Keratinocyte (primary cell): ENCODE measurements around the gene GFI1B. TPM values are rescaled to one million over a fixed set of nuclear protein-coding genes. Genes with fewer than 3 reads are reported as not detected.

Experiments
- DNase-seq: peaks from one replicate; pipeline ENCODE4 v3.0.0-alpha.2; 2011; ENCODE audit warnings: low read depth, missing footprints, low spot score
- FAIRE-seq: peaks from 2 replicates; lab custom pipeline; 2011; peaks lifted over from hg19 to GRCh38; lab: Jason Lieb, UNC
- H2AFZ ChIP-seq: 2 replicates; pipeline ENCODE4 v1.6.0; 2012; ENCODE audit warnings: low read length, control low read depth, inconsistent platforms; ENCODE audit not compliant: control insufficient read depth
- H3K27ac ChIP-seq: 2 replicates; pipeline ENCODE4 v1.5.1; 2011; ENCODE audit warnings: low read length; ENCODE audit not compliant: control insufficient read depth, insufficient read depth
- H3K27me3 ChIP-seq: 3 replicates; pipeline ENCODE4 v1.6.0; 2011; ENCODE audit warnings: low read length; ENCODE audit not compliant: control insufficient read depth, insufficient read depth; ENCODE audit errors: extremely low read depth
- H3K36me3 ChIP-seq, 2 experiments: 2 replicates in 1 of 2; 3 replicates in 1 of 2; pipeline ENCODE4 v1.5.1; 2011; ENCODE audit warnings: low read length in 2 of 2, mild to moderate bottlenecking in 1 of 2; ENCODE audit not compliant: control insufficient read depth in 2 of 2, insufficient read depth in 2 of 2; ENCODE audit errors: extremely low read depth in 1 of 2
- H3K4me1 ChIP-seq: 3 replicates; pipeline ENCODE4 v1.5.1; 2011; ENCODE audit warnings: low read length; ENCODE audit not compliant: control insufficient read depth, insufficient read depth; ENCODE audit errors: extremely low read depth
- H3K4me2 ChIP-seq: 3 replicates; pipeline ENCODE4 v1.6.0; 2011; ENCODE audit warnings: low read depth, low read length; ENCODE audit not compliant: control insufficient read depth, insufficient read depth; ENCODE audit errors: extremely low read depth
- H3K4me3 ChIP-seq, 3 experiments: fragments of 200-600 bp in 1 of 3; sonication (generic) in 1 of 3; 2 replicates in 2 of 3; 3 replicates in 1 of 3; pipeline ENCODE4 v1.5.1; 2011 to 2016; ENCODE audit warnings: low read length in 3 of 3, mild to moderate bottlenecking in 3 of 3, control low read depth in 2 of 3, inconsistent platforms in 1 of 3, low read depth in 1 of 3, mixed read lengths in 1 of 3, mixed run types in 1 of 3, moderate library complexity in 1 of 3; ENCODE audit not compliant: control insufficient read depth in 2 of 3, insufficient read depth in 2 of 3; ENCODE audit errors: extremely low read depth in 1 of 3
- H3K79me2 ChIP-seq: 2 replicates; pipeline ENCODE4 v1.6.0; 2012; ENCODE audit warnings: low read length; ENCODE audit not compliant: control insufficient read depth, insufficient read depth
- H3K9ac ChIP-seq: 3 replicates; pipeline ENCODE4 v1.6.0; 2011; ENCODE audit warnings: low read length; ENCODE audit not compliant: control insufficient read depth, insufficient read depth; ENCODE audit errors: extremely low read depth
- H3K9me1 ChIP-seq: 3 replicates; pipeline ENCODE4 v1.6.0; 2011; ENCODE audit warnings: low read length; ENCODE audit not compliant: control insufficient read depth, insufficient read depth; ENCODE audit errors: extremely low read depth
- H3K9me3 ChIP-seq: 2 replicates; pipeline ENCODE4 v1.5.1; 2012; ENCODE audit warnings: low read depth, low read length; ENCODE audit not compliant: control insufficient read depth
- H4K20me1 ChIP-seq: 3 replicates; pipeline ENCODE4 v1.6.0; 2011; ENCODE audit warnings: low read length; ENCODE audit not compliant: control insufficient read depth, insufficient read depth; ENCODE audit errors: extremely low read depth
- CTCF ChIP-seq, 3 experiments: IDR thresholded peaks in 1 of 3; conservative IDR thresholded peaks in 1 of 3; optimal IDR thresholded peaks in 1 of 3; 2 replicates in 2 of 3; 3 replicates in 1 of 3; pipeline versions ENCODE3 to v1.5.1; 2011; ENCODE audit warnings: low read length in 3 of 3, mild to moderate bottlenecking in 3 of 3, moderate library complexity in 2 of 3, control low read depth in 1 of 3, inconsistent platforms in 1 of 3; ENCODE audit not compliant: insufficient read depth in 2 of 3; ENCODE audit errors: extremely low read depth in 1 of 3
- EZH2 ChIP-seq: IDR thresholded peaks from one replicate; pipeline ENCODE4 v1.6.1; 2012; ENCODE audit warnings: inconsistent platforms, mild to moderate bottlenecking, low read length, moderate library complexity
- dilution Hi-C: fragments of 300-500 bp; cut with MboI; formaldehyde crosslinking; loops from one replicate; pipeline ENCODE4 v1.7.0; 2020; ENCODE audit warnings: low sequenced_read_pairs; ENCODE audit not compliant: extremely low pct_ligation_motif_present
- polyA plus RNA-seq, 5 experiments: library from polyadenylated mRNA; depleted of rRNA in 3 of 5; stranded (reverse) in 3 of 5; stranded (forward) in 1 of 5; unstranded in 1 of 5; fragments of >200 nt; gene quantifications; 1 replicate in 1 of 5; 2 replicates in 3 of 5; 3 replicates in 1 of 5; pipeline versions ENCODE4 v1.2.1 to v1.2.3, GENCODE V29; 2011 to 2012; ENCODE audit warnings: missing spikeins in 2 of 5, low read depth in 1 of 5, low replicate concordance in 1 of 5

The GFI1B gene
- polyA plus RNA-seq, 1 donor (not counting 4 experiments of a cell fraction or from before 2014, with no cell fraction given), result not detected

- dilution Hi-C loops, result no loop called here
- no peaks in the 10 kb centered on the region for H3K36me3 ChIP-seq
- H3K4me2 ChIP-seq, result no peak overlapping the region
- TF ChIP-seq CTCF (optimal IDR thresholded peaks at IDR 0.05 in 1 of 3, IDR thresholded peaks at IDR 0.05 in 1 of 3, conservative IDR thresholded peaks at IDR 0.05 in 1 of 3; ENCODE audit: extremely low read depth in 1 of 3, insufficient read depth in 2 of 3, low read length in 3 of 3) (no peak), EZH2 (no peak)
- H3K9ac ChIP-seq, result no peak overlapping the region
- no peaks in the 10 kb centered on the region for H3K4me1 ChIP-seq
- no peaks in the 10 kb centered on the region for H3K9me1 ChIP-seq
- H3K27ac ChIP-seq, result no peak overlapping the region
- no peak overlapping the region for H2AFZ ChIP-seq
- peaks cover 47% of the 10 kb centered on the region for H3K27me3 ChIP-seq
- no peaks in the 10 kb centered on the region for H3K79me2 ChIP-seq
- H4K20me1 ChIP-seq, result no peaks in the 10 kb centered on the region
- no peak overlapping the region for H3K4me3 ChIP-seq
- no peak for DNase-seq
- no peak for FAIRE-seq
- H3K9me3 ChIP-seq, result no peaks in the 10 kb centered on the region
These were observed 1.7 kb downstream of the GFI1B start for GRCh38 chr9:132980157-132980556.

- dilution Hi-C loops, result no loop called here
- Histone ChIP-seq H4K20me1 (no peaks in the 10 kb centered on the region), H3K9me1 (no peaks in the 10 kb centered on the region), H3K9ac (no peak overlapping the region), H3K27ac (no peak overlapping the region), H3K79me2 (no peaks in the 10 kb centered on the region), H3K4me1 (peaks cover 5% of the 10 kb centered on the region), H3K4me2 (no peak overlapping the region), H3K36me3 (no peaks in the 10 kb centered on the region), H3K4me3 (no peak overlapping the region), H2AFZ (no peak overlapping the region), H3K9me3 (no peaks in the 10 kb centered on the region), H3K27me3 (peaks cover 66% of the 10 kb centered on the region)
- DNase-seq (no peak), FAIRE-seq (no peak)
- TF ChIP-seq CTCF (optimal IDR thresholded peaks at IDR 0.05 in 1 of 3, IDR thresholded peaks at IDR 0.05 in 1 of 3, conservative IDR thresholded peaks at IDR 0.05 in 1 of 3; ENCODE audit: extremely low read depth in 1 of 3, insufficient read depth in 2 of 3, low read length in 3 of 3) (no peak), EZH2 (no peak)
These were observed 4.0 kb downstream of the GFI1B start for GRCh38 chr9:132982458-132982857.
